ENCODE measurements around the gene UBE2H. TPM values are rescaled to one million over a fixed set of nuclear protein-coding genes. Genes with fewer than 3 reads are reported as not detected.

The UBE2H gene
- total RNA-seq, 1 experiment from 2014 or later: 33.7 TPM

- Histone ChIP-seq H3K27me3 (ENCODE audit: control insufficient read depth, insufficient read depth, low read length) (no peaks in the 10 kb centered on the region), H3K36me3 (replicated peaks; ENCODE audit: control insufficient read depth, insufficient read depth, low read length) (no peaks in the 10 kb centered on the region), H3K4me3 (ENCODE audit: insufficient read depth, low read depth, low read length) (no peak overlapping the region)
- no peak for DNase-seq
These were observed 6.1 kb upstream of the UBE2H start for GRCh38 chr7:129958643-129959470.

- DNase-seq: no peak
- no peaks in the 10 kb centered on the region for H3K27me3 ChIP-seq (ENCODE audit: control insufficient read depth, insufficient read depth, low read length)
These were observed 3.3 kb upstream of the UBE2H start for GRCh38 chr7:129955993-129956543.

GRCh38 chr7:129952086-129952652 is 591 bp downstream of the UBE2H start:
- Histone ChIP-seq H3K36me3 (replicated peaks; ENCODE audit: control insufficient read depth, insufficient read depth, low read length) (no peaks in the 10 kb centered on the region), H3K4me3 (ENCODE audit: insufficient read depth, low read depth, low read length) (peak overlapping the region; percentile 84), H3K27me3 (ENCODE audit: control insufficient read depth, insufficient read depth, low read length) (no peaks in the 10 kb centered on the region)
- DNase-seq: no peak

More at GRCh38 chr7:129955993-129956543, 3.3 kb upstream of the UBE2H start:
- Histone ChIP-seq H3K4me3 (ENCODE audit: insufficient read depth, low read depth, low read length) (no peak overlapping the region), H3K36me3 (replicated peaks; ENCODE audit: control insufficient read depth, insufficient read depth, low read length) (no peaks in the 10 kb centered on the region)

GRCh38 chr7:129951226-129952085 is 1.3 kb downstream of the UBE2H start:
- Histone ChIP-seq H3K36me3 (replicated peaks; ENCODE audit: control insufficient read depth, insufficient read depth, low read length) (no peaks in the 10 kb centered on the region), H3K4me3 (ENCODE audit: insufficient read depth, low read depth, low read length) (peak overlapping the region; percentile 84), H3K27me3 (ENCODE audit: control insufficient read depth, insufficient read depth, low read length) (no peaks in the 10 kb centered on the region)
- no peak for DNase-seq

- Histone ChIP-seq H3K36me3 (replicated peaks; ENCODE audit: control insufficient read depth, insufficient read depth, low read length) (no peaks in the 10 kb centered on the region), H3K4me3 (ENCODE audit: insufficient read depth, low read depth, low read length) (peak overlapping the region; percentile 84), H3K27me3 (ENCODE audit: control insufficient read depth, insufficient read depth, low read length) (no peaks in the 10 kb centered on the region)
- no peak for DNase-seq
These were observed 1.9 kb downstream of the UBE2H start for GRCh38 chr7:129950933-129951225.

GRCh38 chr7:129950191-129950932 is 2.4 kb downstream of the UBE2H start:
- peak; percentile 50 for DNase-seq

GRCh38 chr7:129949292-129950133 is 3.2 kb downstream of the UBE2H start:
- peak overlapping the region; percentile 84 for H3K4me3 ChIP-seq (ENCODE audit: insufficient read depth, low read depth, low read length)
- no peaks in the 10 kb centered on the region for H3K36me3 ChIP-seq (replicated peaks; ENCODE audit: control insufficient read depth, insufficient read depth, low read length)
- DNase-seq: peak; percentile 49
- H3K27me3 ChIP-seq (ENCODE audit: control insufficient read depth, insufficient read depth, low read length): no peaks in the 10 kb centered on the region

More at GRCh38 chr7:129950191-129950932, 2.4 kb downstream of the UBE2H start:
- Histone ChIP-seq H3K4me3 (ENCODE audit: insufficient read depth, low read depth, low read length) (peak overlapping the region; percentile 84), H3K27me3 (ENCODE audit: control insufficient read depth, insufficient read depth, low read length) (no peaks in the 10 kb centered on the region), H3K36me3 (replicated peaks; ENCODE audit: control insufficient read depth, insufficient read depth, low read length) (no peaks in the 10 kb centered on the region)

GRCh38 chr7:129948877-129949291 is 3.9 kb downstream of the UBE2H start:
- no peaks in the 10 kb centered on the region for H3K27me3 ChIP-seq (ENCODE audit: control insufficient read depth, insufficient read depth, low read length)
- peak overlapping the region; percentile 84 for H3K4me3 ChIP-seq (ENCODE audit: insufficient read depth, low read depth, low read length)
- H3K36me3 ChIP-seq (replicated peaks; ENCODE audit: control insufficient read depth, insufficient read depth, low read length): no peaks in the 10 kb centered on the region
- DNase-seq: peak; percentile 84

GRCh38 chr7:129948338-129948737 is 4.4 kb downstream of the UBE2H start:
- no peaks in the 10 kb centered on the region for H3K36me3 ChIP-seq (replicated peaks; ENCODE audit: control insufficient read depth, insufficient read depth, low read length)
- no peaks in the 10 kb centered on the region for H3K27me3 ChIP-seq (ENCODE audit: control insufficient read depth, insufficient read depth, low read length)
- DNase-seq: no peak
- no peak overlapping the region for H3K4me3 ChIP-seq (ENCODE audit: insufficient read depth, low read depth, low read length)

- Histone ChIP-seq H3K27me3 (ENCODE audit: control insufficient read depth, insufficient read depth, low read length) (no peaks in the 10 kb centered on the region), H3K4me3 (ENCODE audit: insufficient read depth, low read depth, low read length) (no peak overlapping the region), H3K36me3 (replicated peaks; ENCODE audit: control insufficient read depth, insufficient read depth, low read length) (no peaks in the 10 kb centered on the region)
- DNase-seq: no peak
These were observed 5.1 kb downstream of the UBE2H start for GRCh38 chr7:129947701-129948100.

GRCh38 chr7:129947049-129947448 is 5.7 kb downstream of the UBE2H start:
- Histone ChIP-seq H3K27me3 (ENCODE audit: control insufficient read depth, insufficient read depth, low read length) (no peaks in the 10 kb centered on the region), H3K36me3 (replicated peaks; ENCODE audit: control insufficient read depth, insufficient read depth, low read length) (no peaks in the 10 kb centered on the region; the same call in none of the 2 replicates), H3K4me3 (ENCODE audit: insufficient read depth, low read depth, low read length) (no peak overlapping the region)
- DNase-seq: no peak

GRCh38 chr7:129946282-129946681 is 6.5 kb downstream of the UBE2H start:
- H3K36me3 ChIP-seq (replicated peaks; ENCODE audit: control insufficient read depth, insufficient read depth, low read length): no peaks in the 10 kb centered on the region; the same call in none of the 2 replicates
- H3K4me3 ChIP-seq (ENCODE audit: insufficient read depth, low read depth, low read length): no peak overlapping the region
- DNase-seq: no peak
- H3K27me3 ChIP-seq (ENCODE audit: control insufficient read depth, insufficient read depth, low read length): no peaks in the 10 kb centered on the region

GRCh38 chr7:129943352-129943751 is 9.4 kb downstream of the UBE2H start:
- Histone ChIP-seq H3K27me3 (ENCODE audit: control insufficient read depth, insufficient read depth, low read length) (no peaks in the 10 kb centered on the region), H3K4me3 (ENCODE audit: insufficient read depth, low read depth, low read length) (no peak overlapping the region), H3K36me3 (replicated peaks; ENCODE audit: control insufficient read depth, insufficient read depth, low read length) (no peaks in the 10 kb centered on the region; the same call in none of the 2 replicates)
- no peak for DNase-seq
